SK-N-SH treated with all-trans-retinoic acid at 6 μM for 48 hours (cell line): ENCODE results near the gene PLCB1.

Experiments used
- ARNTL ChIP-seq: fragments of 450-650 bp; formaldehyde crosslinking; IDR thresholded peaks from 2 replicates; pipeline ENCODE4 v1.5.0; 2020; ENCODE audit warnings: low read depth, mild to moderate bottlenecking, moderate library complexity, borderline replicate concordance
- CSRNP3 ChIP-seq: fragments of 250-450 bp; sonication (Bioruptor Pico); IDR thresholded peaks from 2 replicates; pipeline ENCODE4 v1.5.1; 2021; ENCODE audit warnings: mild to moderate bottlenecking, moderate library complexity
- ESRRG ChIP-seq: fragments of 250-450 bp; sonication (Bioruptor Pico); IDR thresholded peaks from 2 replicates; pipeline ENCODE4 v1.6.1; 2021; ENCODE audit warnings: mild to moderate bottlenecking
- GLIS3 ChIP-seq: fragments of 250-450 bp; sonication (Bioruptor Pico); IDR thresholded peaks from 2 replicates; pipeline ENCODE4 v1.5.0; 2020; ENCODE audit warnings: mild to moderate bottlenecking, moderate library complexity
- ISL1 ChIP-seq: fragments of 250-450 bp; sonication (Bioruptor Pico); IDR thresholded peaks from 2 replicates; pipeline ENCODE4 v2.1.2; 2022; ENCODE audit warnings: mild to moderate bottlenecking, moderate library complexity
- PATZ1 ChIP-seq: fragments of 250-450 bp; sonication (Bioruptor Pico); IDR thresholded peaks from 2 replicates; pipeline ENCODE4 v1.8.0; 2020; ENCODE audit warnings: mild to moderate bottlenecking, moderate library complexity, borderline replicate concordance
- PPARA ChIP-seq: fragments of 250-450 bp; sonication (Bioruptor Pico); IDR thresholded peaks from 2 replicates; pipeline ENCODE4 v1.5.0; 2020; ENCODE audit warnings: mild to moderate bottlenecking, borderline replicate concordance
- RARB ChIP-seq: fragments of 250-450 bp; sonication (Bioruptor Pico); IDR thresholded peaks from 2 replicates; pipeline ENCODE4 v1.8.0; 2021; ENCODE audit warnings: mild to moderate bottlenecking, moderate library complexity
- ZFP3 ChIP-seq: fragments of 250-450 bp; sonication (Bioruptor Pico); IDR thresholded peaks from 2 replicates; pipeline ENCODE4 v1.5.0; 2020; ENCODE audit warnings: mild to moderate bottlenecking, moderate library complexity
- ZFP30 ChIP-seq: fragments of 450-650 bp; formaldehyde crosslinking; IDR thresholded peaks from 2 replicates; pipeline ENCODE4 v1.5.0; 2022; ENCODE audit warnings: mild to moderate bottlenecking, moderate library complexity
- ZNF565 ChIP-seq: fragments of 450-650 bp; formaldehyde crosslinking; conservative IDR thresholded peaks from 2 replicates; pipeline ENCODE4 v1.5.0; 2020; ENCODE audit warnings: low read depth, mild to moderate bottlenecking, moderate library complexity
- ZNF70 ChIP-seq: fragments of 450-650 bp; formaldehyde crosslinking; IDR thresholded peaks from 2 replicates; pipeline ENCODE4 v1.5.0; 2020; ENCODE audit warnings: mild to moderate bottlenecking, moderate library complexity
- TF ChIP-seq, protein P1 (sequence below): fragments of 250-450 bp; sonication (Bioruptor Pico); IDR thresholded peaks from 2 replicates; pipeline ENCODE4 v1.5.1; 2020; ENCODE audit warnings: low read depth, mild to moderate bottlenecking, moderate library complexity
- TF ChIP-seq, protein P2 (sequence below): fragments of 250-450 bp; sonication (Bioruptor Pico); IDR thresholded peaks from 2 replicates; pipeline ENCODE4 v1.5.0; 2020; ENCODE audit warnings: mild to moderate bottlenecking, moderate library complexity

DNA sequence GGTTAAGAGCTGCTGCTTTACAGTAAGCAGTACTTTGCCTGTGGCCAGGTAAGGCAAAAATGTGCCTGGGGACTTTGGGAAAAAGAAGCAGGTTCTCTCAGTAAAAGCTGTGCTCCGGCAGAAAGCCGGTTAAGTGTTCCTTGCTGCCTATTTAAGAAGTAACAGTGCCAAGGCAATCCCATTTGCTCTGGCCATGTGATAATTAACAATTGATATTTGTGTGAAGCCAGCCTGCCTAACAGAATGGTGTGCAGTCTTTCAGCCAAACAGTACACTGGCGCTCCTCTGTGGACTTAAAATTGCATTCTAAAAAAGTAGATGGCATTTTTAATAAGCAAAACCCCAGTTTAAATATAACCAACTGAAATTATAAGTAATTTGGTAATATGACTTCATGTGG is 430.3 kb downstream of the PLCB1 start:
- TF ChIP-seq ZFP30 (CRISPR knock-in tag) (no peak), ZFP3 (no peak), ZNF70 (CRISPR knock-in tag) (no peak), ISL1 (CRISPR knock-in tag) (no peak), GLIS3 (CRISPR knock-in tag) (no peak), PPARA (CRISPR knock-in tag) (no peak), ARNTL (CRISPR knock-in tag) (no peak), ESRRG (no peak), ZNF565 (CRISPR knock-in tag) (no peak), CSRNP3 (no peak), RARB (CRISPR knock-in tag) (no peak), PATZ1 (no peak)
- TF ChIP-seq, protein P1, sequence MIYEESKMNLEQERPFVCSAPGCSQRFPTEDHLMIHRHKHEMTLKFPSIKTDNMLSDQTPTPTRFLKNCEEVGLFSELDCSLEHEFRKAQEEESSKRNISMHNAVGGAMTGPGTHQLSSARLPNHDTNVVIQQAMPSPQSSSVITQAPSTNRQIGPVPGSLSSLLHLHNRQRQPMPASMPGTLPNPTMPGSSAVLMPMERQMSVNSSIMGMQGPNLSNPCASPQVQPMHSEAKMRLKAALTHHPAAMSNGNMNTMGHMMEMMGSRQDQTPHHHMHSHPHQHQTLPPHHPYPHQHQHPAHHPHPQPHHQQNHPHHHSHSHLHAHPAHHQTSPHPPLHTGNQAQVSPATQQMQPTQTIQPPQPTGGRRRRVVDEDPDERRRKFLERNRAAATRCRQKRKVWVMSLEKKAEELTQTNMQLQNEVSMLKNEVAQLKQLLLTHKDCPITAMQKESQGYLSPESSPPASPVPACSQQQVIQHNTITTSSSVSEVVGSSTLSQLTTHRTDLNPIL (CRISPR knock-in tag) = no peak
- TF ChIP-seq, protein P2, sequence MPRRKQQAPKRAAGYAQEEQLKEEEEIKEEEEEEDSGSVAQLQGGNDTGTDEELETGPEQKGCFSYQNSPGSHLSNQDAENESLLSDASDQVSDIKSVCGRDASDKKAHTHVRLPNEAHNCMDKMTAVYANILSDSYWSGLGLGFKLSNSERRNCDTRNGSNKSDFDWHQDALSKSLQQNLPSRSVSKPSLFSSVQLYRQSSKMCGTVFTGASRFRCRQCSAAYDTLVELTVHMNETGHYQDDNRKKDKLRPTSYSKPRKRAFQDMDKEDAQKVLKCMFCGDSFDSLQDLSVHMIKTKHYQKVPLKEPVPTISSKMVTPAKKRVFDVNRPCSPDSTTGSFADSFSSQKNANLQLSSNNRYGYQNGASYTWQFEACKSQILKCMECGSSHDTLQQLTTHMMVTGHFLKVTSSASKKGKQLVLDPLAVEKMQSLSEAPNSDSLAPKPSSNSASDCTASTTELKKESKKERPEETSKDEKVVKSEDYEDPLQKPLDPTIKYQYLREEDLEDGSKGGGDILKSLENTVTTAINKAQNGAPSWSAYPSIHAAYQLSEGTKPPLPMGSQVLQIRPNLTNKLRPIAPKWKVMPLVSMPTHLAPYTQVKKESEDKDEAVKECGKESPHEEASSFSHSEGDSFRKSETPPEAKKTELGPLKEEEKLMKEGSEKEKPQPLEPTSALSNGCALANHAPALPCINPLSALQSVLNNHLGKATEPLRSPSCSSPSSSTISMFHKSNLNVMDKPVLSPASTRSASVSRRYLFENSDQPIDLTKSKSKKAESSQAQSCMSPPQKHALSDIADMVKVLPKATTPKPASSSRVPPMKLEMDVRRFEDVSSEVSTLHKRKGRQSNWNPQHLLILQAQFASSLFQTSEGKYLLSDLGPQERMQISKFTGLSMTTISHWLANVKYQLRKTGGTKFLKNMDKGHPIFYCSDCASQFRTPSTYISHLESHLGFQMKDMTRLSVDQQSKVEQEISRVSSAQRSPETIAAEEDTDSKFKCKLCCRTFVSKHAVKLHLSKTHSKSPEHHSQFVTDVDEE (CRISPR knock-in tag) = no peak
